ENCODE measurements around the gene KRTAP9-1.

- TF ChIP-seq POLR2A (IDR thresholded peaks at IDR 0.05), result no peak
- TF ChIP-seq CTCF (IDR thresholded peaks at IDR 0.05), result no peak
- no peak for TF ChIP-seq POLR2AphosphoS5 (IDR thresholded peaks at IDR 0.05)
Measured at GRCh38 chr17:41226051-41226450, 36.4 kb downstream of the KRTAP9-1 start.
